Measurements from ENCODE around the gene CERS5.

The CERS5 gene

DNA sequence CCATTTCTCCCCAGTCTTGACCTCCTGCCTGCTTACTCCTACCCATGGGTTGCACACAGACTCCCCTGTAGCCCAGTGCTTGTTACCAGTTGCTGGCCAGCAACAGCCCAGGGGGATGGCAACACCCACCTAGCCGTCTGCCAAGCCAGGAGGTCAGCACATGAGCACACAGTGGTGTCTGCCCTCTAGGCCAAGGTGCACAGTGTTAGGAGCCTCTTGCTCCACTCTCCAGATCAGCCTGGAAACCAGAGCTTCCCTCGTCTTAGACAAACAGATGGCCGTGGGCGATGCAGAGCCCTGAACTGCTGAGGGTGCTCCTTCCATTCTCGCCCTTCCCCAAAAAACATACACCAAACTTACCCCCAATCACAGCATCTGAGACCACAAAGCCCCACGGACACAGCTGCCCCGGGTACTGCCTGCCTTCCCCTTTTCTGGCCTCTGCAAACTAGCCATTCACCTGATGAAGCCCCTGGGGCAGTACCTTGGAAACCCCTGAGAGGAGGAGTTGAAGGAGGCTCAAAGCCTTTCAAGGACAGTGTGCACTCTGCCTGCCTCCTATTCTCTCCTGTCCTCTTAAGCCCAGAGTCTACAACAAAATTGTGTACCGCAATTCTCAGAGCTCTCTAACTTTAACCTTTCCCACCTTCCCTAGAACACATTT lies 64.4 kb downstream of the CERS5 start:
- Histone ChIP-seq H3K4me1 (ENCODE audit: low read length) (peaks cover 20% of the 10 kb centered on the region), H3K9ac (ENCODE audit: low read length) (peak overlapping the region; percentile 19; the same call in 1 of the 2 replicates), H3K4me3 (ENCODE audit: low read length) (no peak overlapping the region), H3K27ac (ENCODE audit: low read length) (peak overlapping the region; percentile 6; the same call in 1 of the 2 replicates), H3K79me2 (ENCODE audit: low read length) (no peaks in the 10 kb centered on the region), H3K36me3 (replicated peaks; ENCODE audit: low read depth, low read length) (peaks cover 27% of the 10 kb centered on the region), H3K9me3 (ENCODE audit: insufficient read depth, low read length) (no peaks in the 10 kb centered on the region), H2AFZ (ENCODE audit: low read depth, low read length) (no peak overlapping the region), H4K20me1 (ENCODE audit: insufficient read depth, low read length) (no peaks in the 10 kb centered on the region), H3K27me3 (ENCODE audit: low read depth, low read length) (no peaks in the 10 kb centered on the region), H3K4me2 (ENCODE audit: low read length) (0 out of 2 replicates have a peak overlapping the region, but pooled peaks have one; percentile 12)
- TF ChIP-seq, protein P1, sequence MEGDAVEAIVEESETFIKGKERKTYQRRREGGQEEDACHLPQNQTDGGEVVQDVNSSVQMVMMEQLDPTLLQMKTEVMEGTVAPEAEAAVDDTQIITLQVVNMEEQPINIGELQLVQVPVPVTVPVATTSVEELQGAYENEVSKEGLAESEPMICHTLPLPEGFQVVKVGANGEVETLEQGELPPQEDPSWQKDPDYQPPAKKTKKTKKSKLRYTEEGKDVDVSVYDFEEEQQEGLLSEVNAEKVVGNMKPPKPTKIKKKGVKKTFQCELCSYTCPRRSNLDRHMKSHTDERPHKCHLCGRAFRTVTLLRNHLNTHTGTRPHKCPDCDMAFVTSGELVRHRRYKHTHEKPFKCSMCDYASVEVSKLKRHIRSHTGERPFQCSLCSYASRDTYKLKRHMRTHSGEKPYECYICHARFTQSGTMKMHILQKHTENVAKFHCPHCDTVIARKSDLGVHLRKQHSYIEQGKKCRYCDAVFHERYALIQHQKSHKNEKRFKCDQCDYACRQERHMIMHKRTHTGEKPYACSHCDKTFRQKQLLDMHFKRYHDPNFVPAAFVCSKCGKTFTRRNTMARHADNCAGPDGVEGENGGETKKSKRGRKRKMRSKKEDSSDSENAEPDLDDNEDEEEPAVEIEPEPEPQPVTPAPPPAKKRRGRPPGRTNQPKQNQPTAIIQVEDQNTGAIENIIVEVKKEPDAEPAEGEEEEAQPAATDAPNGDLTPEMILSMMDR (IDR thresholded peaks at IDR 0.05; ENCODE audit: low read depth, low read length), result no peak
- no peak for TF ChIP-seq EZH2phosphoT487 (IDR thresholded peaks at IDR 0.05; ENCODE audit: low read depth)

DNA sequence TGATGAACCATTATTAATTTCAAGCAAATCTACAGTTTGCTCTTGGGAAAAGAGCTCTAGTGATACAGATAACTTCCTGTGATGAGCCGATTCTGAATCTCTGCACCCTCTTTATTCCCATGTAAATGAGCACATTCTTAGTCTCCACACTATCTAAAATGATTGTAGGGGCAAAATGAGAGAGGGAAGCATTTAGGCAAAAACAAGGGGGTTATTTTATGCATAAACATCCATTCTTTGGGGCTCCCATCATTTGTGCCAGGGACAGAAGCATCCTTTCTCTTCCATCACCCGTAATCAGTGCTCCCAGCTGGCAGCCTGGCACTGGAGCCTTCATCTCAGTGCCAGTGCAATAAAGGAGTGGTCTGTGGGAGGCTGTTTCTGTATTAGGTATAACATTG lies 65.0 kb downstream of the CERS5 start:
- TF ChIP-seq EZH2phosphoT487 (IDR thresholded peaks at IDR 0.05; ENCODE audit: low read depth), result no peak
- TF ChIP-seq, protein P1 (IDR thresholded peaks at IDR 0.05; ENCODE audit: low read depth, low read length), result no peak
- H3K4me2 ChIP-seq (ENCODE audit: low read length), result no peak overlapping the region

DNA sequence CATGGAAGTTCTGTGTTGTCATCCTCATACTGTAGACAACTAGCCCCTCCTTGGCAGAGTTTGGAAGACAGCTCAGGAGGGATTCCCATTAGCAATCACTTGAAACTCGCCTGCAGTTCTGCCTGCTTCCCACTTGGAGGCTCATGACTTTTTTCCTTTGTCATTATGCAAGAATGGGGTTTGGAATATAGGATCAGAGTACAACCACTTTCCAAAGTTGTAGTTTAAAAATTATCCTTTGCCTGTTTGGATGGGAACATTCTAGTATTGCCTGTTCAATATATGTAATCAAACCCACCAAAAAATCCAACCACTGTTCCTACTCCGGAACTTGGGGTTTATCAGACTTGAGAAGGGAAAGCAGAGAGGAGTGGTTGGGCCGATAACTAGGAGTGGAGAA lies 65.5 kb downstream of the CERS5 start:
- no peak for TF ChIP-seq EZH2phosphoT487 (IDR thresholded peaks at IDR 0.05; ENCODE audit: low read depth)
- TF ChIP-seq, protein P1 (IDR thresholded peaks at IDR 0.05; ENCODE audit: low read depth, low read length), result no peak

More for the DNA sequence above, 65.0 kb downstream of the CERS5 start:
- Histone ChIP-seq H3K9me3 (ENCODE audit: insufficient read depth, low read length) (no peaks in the 10 kb centered on the region), H3K79me2 (ENCODE audit: low read length) (no peaks in the 10 kb centered on the region), H2AFZ (ENCODE audit: low read depth, low read length) (no peak overlapping the region), H3K36me3 (replicated peaks; ENCODE audit: low read depth, low read length) (peaks cover 28% of the 10 kb centered on the region), H3K4me3 (ENCODE audit: low read length) (no peak overlapping the region), H3K27me3 (ENCODE audit: low read depth, low read length) (no peaks in the 10 kb centered on the region), H3K4me1 (ENCODE audit: low read length) (peaks cover 20% of the 10 kb centered on the region), H4K20me1 (ENCODE audit: insufficient read depth, low read length) (no peaks in the 10 kb centered on the region), H3K27ac (ENCODE audit: low read length) (no peak overlapping the region), H3K9ac (ENCODE audit: low read length) (no peak overlapping the region)

DNA sequence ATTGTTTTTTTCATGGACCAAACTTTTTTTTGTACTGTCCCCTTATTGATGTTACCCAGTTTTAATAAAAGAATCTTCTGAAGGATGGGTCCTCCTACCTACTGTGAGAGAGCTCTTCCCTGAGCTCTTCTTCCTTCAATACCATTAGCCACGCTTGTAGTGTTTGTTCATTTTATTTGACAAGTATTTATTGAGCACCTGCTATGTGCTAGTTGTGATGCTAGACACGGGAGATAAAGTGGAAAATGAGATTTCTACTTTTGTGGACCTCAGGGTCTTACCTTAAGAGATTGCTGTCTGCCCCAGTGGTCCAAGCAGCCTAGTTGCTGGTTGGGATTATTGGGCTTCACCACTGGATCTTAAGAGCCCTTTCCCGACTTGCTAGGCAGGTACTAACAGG lies 66.6 kb downstream of the CERS5 start:
- Histone ChIP-seq H4K20me1 (ENCODE audit: insufficient read depth, low read length) (no peaks in the 10 kb centered on the region), H3K9ac (ENCODE audit: low read length) (no peak overlapping the region), H2AFZ (ENCODE audit: low read depth, low read length) (no peak overlapping the region), H3K27ac (ENCODE audit: low read length) (no peak overlapping the region), H3K79me2 (ENCODE audit: low read length) (no peaks in the 10 kb centered on the region), H3K27me3 (ENCODE audit: low read depth, low read length) (no peaks in the 10 kb centered on the region), H3K4me2 (ENCODE audit: low read length) (no peak overlapping the region), H3K36me3 (replicated peaks; ENCODE audit: low read depth, low read length) (peaks cover 40% of the 10 kb centered on the region), H3K4me1 (ENCODE audit: low read length) (peaks cover 20% of the 10 kb centered on the region), H3K9me3 (ENCODE audit: insufficient read depth, low read length) (no peaks in the 10 kb centered on the region), H3K4me3 (ENCODE audit: low read length) (no peak overlapping the region)
- TF ChIP-seq EZH2phosphoT487 (IDR thresholded peaks at IDR 0.05; ENCODE audit: low read depth), result no peak
- TF ChIP-seq, protein P1 (IDR thresholded peaks at IDR 0.05; ENCODE audit: low read depth, low read length), result no peak

More for the DNA sequence above, 65.5 kb downstream of the CERS5 start:
- Histone ChIP-seq H3K9ac (ENCODE audit: low read length) (no peak overlapping the region), H3K27ac (ENCODE audit: low read length) (no peak overlapping the region), H3K27me3 (ENCODE audit: low read depth, low read length) (no peaks in the 10 kb centered on the region), H2AFZ (ENCODE audit: low read depth, low read length) (no peak overlapping the region), H3K4me1 (ENCODE audit: low read length) (peaks cover 20% of the 10 kb centered on the region), H3K9me3 (ENCODE audit: insufficient read depth, low read length) (no peaks in the 10 kb centered on the region), H4K20me1 (ENCODE audit: insufficient read depth, low read length) (no peaks in the 10 kb centered on the region), H3K36me3 (replicated peaks; ENCODE audit: low read depth, low read length) (peaks cover 32% of the 10 kb centered on the region), H3K79me2 (ENCODE audit: low read length) (no peaks in the 10 kb centered on the region), H3K4me2 (ENCODE audit: low read length) (no peak overlapping the region), H3K4me3 (ENCODE audit: low read length) (no peak overlapping the region)

Measured in OCI-LY3 (cell line).